Hippocampal formation (tissue), 2 donors: ENCODE results near the gene CACNA1C.
"Not testable (repeated sequence)": the region's sequence is repeated elsewhere in the genome, so short reads cannot be mapped to it uniquely, and the experiment has no call there.

Experiments
- DNase-seq, 2 donors: peaks; one replicate each; lab custom pipeline; 2025; lab: John Stamatoyannopoulos, UW

The CACNA1C gene

GRCh38 chr12:2076196-2076570 lies 23.4 kb downstream of the CACNA1C start:
- DNase-seq, result no peak

- no peak for DNase-seq
These were observed 23.9 kb downstream of the CACNA1C start for GRCh38 chr12:2076728-2077127.

GRCh38 chr12:2080604-2081003 lies 27.8 kb downstream of the CACNA1C start:
- DNase-seq, result no peak

DNA sequence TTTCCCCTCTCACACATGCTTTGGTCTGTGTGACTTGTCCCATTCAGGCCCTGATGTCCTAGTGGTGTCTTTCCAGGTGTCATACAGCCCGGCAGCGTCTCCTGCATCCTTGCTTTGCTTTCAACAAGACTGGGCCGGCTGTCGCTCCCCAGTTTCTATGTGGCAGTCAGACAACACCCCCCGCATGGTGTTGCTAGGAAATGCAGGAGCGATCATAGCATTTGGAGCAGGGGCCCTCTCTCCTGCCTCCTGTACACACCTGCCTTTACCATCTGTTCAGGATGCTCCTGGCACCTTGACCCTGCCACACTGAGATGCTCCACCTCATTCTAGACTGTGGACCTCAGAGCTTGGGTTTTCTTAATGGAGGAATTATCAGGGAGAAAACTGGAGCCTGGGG lies 29.5 kb downstream of the CACNA1C start:
- no peak for DNase-seq

DNA sequence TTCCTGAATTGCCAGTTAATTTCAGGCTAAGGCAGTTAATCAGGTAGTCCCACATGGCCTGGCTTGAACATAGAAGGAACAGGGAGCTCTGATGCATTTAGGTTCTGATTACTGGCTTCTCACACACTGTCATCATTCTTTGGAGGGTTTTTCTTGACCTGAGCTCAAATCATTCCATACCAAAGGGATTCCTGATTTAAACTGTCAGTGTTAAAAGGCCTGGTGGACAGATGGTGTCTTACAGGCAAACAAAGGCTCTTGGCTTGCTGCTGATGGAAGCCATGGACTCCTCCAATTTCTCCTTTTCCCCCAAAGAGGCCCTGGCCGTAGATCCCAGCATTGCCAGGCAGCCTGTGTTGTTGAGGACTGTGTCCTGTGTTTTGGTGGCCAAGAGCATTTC lies 30.2 kb downstream of the CACNA1C start:
- no peak for DNase-seq

DNA sequence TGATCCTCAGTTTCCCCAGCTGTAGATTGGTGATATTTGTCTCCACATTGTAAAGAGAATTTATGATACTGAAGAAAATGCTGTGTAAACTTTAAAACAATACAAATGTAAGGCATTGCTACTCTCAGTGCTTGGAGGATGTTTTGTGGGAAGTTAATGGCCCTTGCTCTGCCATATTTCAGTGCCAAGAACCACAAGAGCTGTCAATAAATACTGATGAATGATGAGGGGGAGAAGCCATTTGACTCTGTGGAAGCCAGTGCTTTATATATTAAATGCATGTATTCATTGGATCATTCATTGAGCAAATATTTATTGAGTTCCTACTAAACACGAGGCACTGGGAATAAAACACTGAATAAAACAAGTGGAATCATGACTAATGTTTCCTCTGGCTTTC lies 30.8 kb downstream of the CACNA1C start:
- DNase-seq, result no peak

DNA sequence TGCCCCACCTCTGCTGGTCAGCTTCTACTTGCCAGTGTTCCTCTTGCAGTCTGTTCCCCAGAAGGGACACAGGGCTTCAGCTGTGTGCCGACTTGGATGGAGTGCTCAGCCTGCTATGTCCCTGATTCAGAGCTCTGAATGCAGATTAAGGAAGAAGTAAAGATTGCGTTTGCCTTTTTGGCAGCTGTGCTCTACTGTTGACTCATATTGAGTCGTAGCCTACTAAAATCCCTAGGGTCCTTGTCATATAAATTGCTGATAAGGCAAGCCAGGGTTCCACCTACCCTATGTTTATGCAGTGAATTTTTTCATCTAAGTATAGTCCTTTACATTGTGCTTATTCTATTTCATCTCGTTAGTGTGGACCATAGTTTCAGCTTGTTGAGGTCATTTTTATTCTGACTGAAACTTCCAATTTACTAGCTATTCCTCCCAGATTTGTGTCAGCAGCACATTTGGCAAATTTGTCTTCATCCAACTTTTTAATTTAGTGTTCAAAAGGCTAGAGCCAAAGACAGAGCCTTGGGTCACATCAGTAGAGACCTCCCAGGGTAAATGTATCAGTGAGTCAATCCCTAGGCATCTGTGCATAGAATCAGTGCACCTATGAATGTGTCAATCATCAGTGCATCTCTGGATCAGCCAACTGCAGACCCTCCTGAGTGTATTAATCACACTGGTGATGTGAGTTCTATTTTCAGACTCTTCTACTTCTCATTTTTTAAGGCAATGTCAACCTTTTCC lies 31.9 kb downstream of the CACNA1C start:
- DNase-seq, result no peak

- no peak for DNase-seq
These were observed 39.6 kb downstream of the CACNA1C start for GRCh38 chr12:2092354-2092753.

- DNase-seq, result no peak
These were observed 40.1 kb downstream of the CACNA1C start for GRCh38 chr12:2092890-2093289.

DNA sequence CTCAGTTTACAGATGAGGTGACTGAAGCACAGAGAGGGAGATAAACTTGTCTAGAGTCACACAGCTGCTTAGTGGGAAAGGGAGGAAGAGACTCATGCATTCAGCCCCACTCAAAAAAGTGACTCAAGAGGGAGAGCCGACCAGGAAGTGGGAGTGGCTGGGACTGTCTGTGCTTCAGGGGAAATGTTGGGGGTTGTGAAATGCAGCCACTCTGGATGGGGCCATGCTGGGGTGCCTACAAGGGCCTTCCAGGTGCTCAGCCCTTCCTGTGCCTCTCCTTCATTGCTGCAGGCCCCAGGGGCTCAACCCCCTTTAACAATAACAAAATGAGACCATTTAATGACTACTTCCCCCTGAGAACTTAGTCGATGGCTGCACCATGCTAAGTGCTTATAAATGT lies 41.8 kb downstream of the CACNA1C start:
- DNase-seq, result no peak

DNA sequence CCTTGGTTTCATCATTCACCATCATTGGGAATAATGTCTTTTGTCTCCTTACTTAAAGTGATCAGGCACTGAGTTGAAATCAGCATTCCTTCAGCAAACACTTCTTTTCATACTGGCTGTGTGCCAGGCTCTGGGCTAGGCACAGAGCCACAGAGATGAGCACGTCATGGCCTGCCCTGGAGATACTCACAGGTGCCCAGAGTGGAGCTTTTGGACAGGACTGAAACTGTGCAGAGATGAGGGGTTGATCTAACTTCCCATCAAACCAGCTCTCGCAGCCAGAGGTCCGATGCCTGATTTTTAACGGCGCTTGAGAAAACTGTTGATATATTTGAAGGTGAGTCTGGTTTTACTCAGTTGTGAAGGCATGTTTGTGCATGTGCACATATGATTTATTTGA lies 43.1 kb downstream of the CACNA1C start:
- no peak for DNase-seq

DNA sequence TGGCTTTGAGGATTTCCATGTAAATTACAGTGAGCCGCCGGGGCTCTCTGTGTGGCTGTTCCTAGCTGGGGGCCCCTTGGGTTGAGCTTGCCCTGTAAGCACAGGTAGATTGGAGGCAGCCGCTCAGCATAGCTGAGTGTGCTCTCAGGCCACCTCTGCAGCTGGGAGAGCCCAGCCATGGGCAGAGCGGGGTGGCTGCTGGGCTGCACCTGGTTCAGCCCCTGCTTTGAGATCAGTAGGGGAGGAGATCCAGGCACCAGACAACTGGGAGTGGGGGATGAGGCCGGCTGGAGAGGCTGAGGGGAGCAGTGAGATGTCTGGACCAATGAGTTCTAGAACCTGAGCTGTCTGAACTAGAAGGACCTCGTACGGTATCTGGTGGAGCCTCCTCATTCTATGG lies 44.8 kb downstream of the CACNA1C start:
- DNase-seq, result no peak

DNA sequence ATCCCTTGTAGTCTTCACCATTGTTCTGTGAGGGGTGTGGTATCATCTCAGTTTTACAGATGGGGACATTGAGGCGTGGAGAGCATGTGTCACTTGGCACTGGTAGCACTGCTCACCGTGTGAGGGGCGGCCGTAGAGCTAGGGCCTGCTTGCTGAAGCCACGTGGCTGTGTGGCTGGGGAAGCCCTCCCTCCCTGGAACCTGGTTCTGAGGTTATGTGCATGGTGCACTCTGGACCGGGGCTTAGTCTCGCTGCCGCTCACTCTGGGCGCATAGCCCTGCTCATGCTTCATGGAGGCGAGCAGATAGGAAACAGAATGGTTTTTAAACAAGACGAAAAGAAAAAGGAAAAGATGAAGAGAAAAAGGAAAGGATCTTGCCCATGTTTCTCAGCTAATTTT lies 46.1 kb downstream of the CACNA1C start:
- DNase-seq, result no peak

DNA sequence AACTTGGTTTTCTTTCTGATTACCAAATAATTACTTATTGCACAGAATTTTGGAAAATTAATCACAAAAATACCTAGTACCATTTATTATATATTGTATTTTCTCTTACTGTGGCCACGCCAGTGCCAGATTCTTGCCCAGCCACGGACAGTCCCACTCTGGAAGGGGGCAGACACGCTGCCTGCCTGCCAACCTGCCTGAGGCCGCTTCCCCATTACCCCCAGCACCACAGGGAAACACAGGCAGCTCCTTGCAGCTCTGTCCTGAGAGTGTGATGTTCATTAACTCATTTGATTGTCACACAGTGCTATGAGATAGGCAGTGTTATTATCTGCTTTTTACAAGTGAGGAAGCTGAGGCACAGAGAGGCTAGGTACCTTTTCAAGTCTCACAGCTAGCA lies 46.8 kb downstream of the CACNA1C start:
- no peak for DNase-seq

DNA sequence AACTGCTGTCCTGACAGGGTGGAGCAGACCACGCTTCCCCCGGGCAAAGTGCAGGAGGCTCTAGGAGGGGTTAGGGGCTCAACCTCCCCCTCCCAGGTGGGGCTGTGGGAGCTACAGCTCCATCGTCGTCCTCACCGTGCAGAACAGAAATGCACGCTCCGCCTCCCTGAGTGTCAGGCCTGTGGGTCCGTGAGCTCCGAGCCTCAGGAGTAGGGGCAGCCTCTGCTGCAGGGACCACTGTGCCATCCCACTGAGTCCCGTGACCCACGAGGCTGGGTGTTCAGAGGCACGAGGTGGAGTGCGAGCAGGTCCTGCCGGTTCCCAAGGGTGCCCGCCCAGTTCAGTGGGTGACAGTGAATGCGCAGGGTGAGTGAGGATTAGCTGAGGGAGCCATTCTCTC lies 48.6 kb downstream of the CACNA1C start:
- DNase-seq, result no peak

DNA sequence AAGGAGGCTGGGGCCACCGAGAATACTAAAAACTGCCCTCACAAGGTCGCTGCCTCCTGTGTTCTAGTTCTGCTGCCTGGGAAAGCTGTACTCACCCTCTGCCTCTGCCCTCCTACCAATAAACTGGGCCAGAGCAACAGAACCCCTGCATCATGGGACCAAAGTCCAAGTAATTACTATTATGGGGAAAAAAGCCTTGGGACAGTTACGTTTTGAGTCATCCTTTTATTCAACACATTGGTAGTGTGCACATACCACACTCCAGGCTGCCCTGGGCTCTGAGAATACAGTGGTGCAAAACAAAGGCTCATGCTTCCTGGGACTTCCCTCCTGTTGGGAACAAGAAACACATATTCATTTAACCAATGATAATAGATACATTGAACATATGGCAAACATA lies 49.0 kb downstream of the CACNA1C start:
- DNase-seq, result no peak

DNA sequence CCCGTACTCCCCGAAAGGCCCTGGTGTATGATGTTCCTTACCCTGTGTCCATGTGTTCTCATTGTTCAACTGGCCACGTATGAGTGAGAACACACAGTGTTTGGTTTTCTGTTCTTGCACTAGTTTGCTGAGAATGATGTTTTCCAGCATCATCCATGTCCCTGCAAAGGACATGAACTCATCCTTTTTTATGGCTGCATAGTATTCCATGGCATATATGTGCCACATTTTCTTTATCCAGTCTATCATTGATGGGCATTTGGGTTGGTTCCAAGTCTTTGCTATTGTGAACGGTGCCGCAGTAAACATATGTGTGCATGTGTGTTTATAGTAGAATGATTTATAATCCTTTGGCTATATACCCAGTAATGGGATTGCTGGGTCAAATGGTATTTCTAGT lies 49.9 kb downstream of the CACNA1C start:
- not testable (repeated sequence) for DNase-seq

DNA sequence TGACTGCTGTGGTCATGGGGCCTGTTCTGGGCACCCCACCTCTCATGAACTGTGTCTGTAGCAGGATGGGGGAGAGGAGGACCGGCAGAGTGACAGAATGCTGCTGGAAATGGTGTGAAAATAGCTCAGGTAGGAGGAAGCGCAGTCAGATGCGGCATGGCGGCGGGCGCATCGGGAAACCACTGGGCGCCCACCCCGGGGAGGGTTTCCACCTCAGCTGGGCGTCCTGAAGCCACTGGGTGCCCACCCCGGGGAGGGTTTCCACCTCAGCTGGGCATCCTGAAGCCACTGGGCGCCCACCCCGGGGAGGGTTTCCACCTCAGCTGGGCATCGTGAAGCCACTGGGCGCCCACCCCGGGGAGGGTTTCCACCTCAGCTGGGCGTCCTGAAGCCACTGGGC lies 52.6 kb downstream of the CACNA1C start:
- DNase-seq, result not testable (repeated sequence)

- no peak for DNase-seq
These were observed 55.4 kb downstream of the CACNA1C start for GRCh38 chr12:2108166-2108565.

- DNase-seq, result no peak
These were observed 56.3 kb downstream of the CACNA1C start for GRCh38 chr12:2108975-2109671.

GRCh38 chr12:2110127-2110526 lies 57.3 kb downstream of the CACNA1C start:
- DNase-seq, result no peak

GRCh38 chr12:2110849-2111566 lies 58.2 kb downstream of the CACNA1C start:
- no peak for DNase-seq

- DNase-seq, result no peak
These were observed 59.0 kb downstream of the CACNA1C start for GRCh38 chr12:2111826-2112225.
